Measurements from ENCODE around the gene BICDL2. TPM values are rescaled to one million over a fixed set of nuclear protein-coding genes. Genes with fewer than 3 reads are reported as not detected.
"Not testable (repeated sequence)": the region's sequence is repeated elsewhere in the genome, so short reads cannot be mapped to it uniquely, and the experiment has no call there.

Gene BICDL2
- 1.7 TPM for polyA plus RNA-seq (2013, experiment 1 of 2)
- 2.1 TPM for polyA plus RNA-seq (2013, experiment 2 of 2)

GRCh38 chr16:3036726-3037315 lies at the start of gene BICDL2:
TSS of gene BICDL2 (minus strand) at chr16:3036944. CDS start at chr16:3035496, 1,448 bp downstream.
- Histone ChIP-seq H3K4me1 (ENCODE audit: insufficient read depth, low read length) (peaks cover 5% of the 10 kb centered on the region; the same call in 1 of the 2 replicates), H3K36me3 (ENCODE audit: insufficient read depth, low read length) (no peaks in the 10 kb centered on the region), H3K4me3 (ENCODE audit: low read length) (peak within 1 kb of the TSS; percentile 63), H3K27me3 (ENCODE audit: insufficient read depth, low read length) (peaks cover 53% of the 10 kb centered on the region), H3K9ac (ENCODE audit: low read depth, low read length) (peak within 1 kb of the TSS; percentile 38; the same call in 1 of the 2 replicates), H3K9me3 (ENCODE audit: insufficient read depth, low read depth, low read length) (no peaks in the 10 kb centered on the region), H3K27ac (ENCODE audit: low read depth, low read length) (no peak within 1 kb of the TSS)
- 9% methylated on average over 44 of the region's 44 CpGs for WGBS

DNA sequence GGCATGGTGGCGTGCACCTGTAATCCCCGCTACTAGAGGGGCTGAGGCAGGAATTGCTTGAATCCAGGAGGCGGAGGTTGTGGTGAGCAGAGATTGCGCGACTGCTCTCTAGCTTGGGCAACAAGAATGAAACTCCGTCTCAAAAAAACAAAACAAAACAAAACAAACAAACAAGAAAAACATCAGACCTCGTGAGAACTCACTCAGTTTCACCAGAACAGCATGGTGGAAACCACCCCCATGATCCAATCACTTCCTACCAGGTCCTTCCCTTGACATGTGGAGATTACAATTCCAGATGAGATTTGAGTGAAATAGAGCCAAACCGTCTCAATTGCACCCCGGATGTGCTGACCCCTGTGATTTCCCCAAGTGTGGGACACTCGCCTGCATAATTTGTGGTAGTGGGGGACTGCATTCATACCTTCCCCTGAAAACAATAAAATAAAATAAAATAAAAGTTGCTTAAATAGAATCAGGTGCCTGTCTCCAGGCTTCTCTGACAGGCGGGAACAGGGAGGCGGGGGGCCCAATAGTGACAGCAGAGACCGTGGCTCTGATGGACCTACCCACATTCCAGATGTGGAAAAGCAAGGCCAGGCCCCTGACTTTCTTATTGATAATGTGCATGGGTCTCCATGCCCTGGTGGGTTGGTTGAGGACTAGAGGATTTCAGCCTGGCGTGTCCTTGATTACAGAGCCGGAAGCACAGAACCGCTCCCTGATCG lies 49.3 kb upstream of the BICDL2 start:
- WGBS = 92% methylated on average over 16 of the region's 17 CpGs

DNA sequence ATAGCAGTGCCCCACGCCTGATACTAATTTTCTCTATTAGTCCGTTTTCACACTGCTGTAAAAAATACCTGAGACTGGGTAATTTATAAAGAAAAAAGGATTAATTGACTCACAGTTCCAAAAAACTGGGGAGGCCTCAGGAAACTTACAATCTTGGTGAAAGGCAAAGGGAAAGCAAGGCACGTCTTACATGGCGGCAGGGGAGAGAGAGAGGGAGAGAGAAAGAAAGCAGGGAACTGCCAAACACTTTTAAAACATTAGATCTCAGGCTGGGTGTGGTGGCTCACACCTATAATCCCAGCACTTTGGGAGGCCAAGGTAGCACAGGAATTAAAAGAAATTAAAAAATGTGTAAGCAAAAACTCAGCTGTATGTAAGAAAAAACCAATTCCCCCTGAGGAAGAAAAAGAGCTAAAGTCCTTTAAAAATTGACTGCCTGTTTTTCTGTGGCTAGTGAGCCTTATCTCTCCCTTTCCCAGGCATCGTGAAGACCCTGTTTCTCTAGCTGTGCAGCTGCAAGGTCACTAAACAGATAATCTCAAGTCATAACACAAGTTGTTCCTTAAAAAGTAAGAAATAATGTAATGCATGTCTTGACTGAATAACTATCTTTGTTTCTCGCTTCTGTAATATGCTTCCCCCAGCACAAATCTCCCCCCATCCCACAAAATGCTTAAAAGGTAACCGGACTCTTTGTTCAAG lies 48.4 kb upstream of the BICDL2 start:
- 86% methylated on average over 7 of the region's 7 CpGs for WGBS
- Histone ChIP-seq H3K36me3 (ENCODE audit: insufficient read depth, low read length) (peaks cover 24% of the 10 kb centered on the region), H3K27ac (ENCODE audit: low read depth, low read length) (no peak overlapping the region), H3K4me3 (ENCODE audit: low read length) (no peak overlapping the region), H3K27me3 (ENCODE audit: insufficient read depth, low read length) (no peaks in the 10 kb centered on the region), H3K9me3 (ENCODE audit: insufficient read depth, low read depth, low read length) (no peaks in the 10 kb centered on the region), H3K9ac (ENCODE audit: low read depth, low read length) (no peak overlapping the region), H3K4me1 (ENCODE audit: insufficient read depth, low read length) (no peaks in the 10 kb centered on the region)

More for the DNA sequence above, 49.3 kb upstream of the BICDL2 start:
- H3K4me1 ChIP-seq (ENCODE audit: insufficient read depth, low read length) = no peaks in the 10 kb centered on the region
- H3K9ac ChIP-seq (ENCODE audit: low read depth, low read length) = no peak overlapping the region
- no peak overlapping the region for H3K27ac ChIP-seq (ENCODE audit: low read depth, low read length)
- no peaks in the 10 kb centered on the region for H3K9me3 ChIP-seq (ENCODE audit: insufficient read depth, low read depth, low read length)
- H3K27me3 ChIP-seq (ENCODE audit: insufficient read depth, low read length) = no peaks in the 10 kb centered on the region
- no peak overlapping the region for H3K4me3 ChIP-seq (ENCODE audit: low read length)
- H3K36me3 ChIP-seq (ENCODE audit: insufficient read depth, low read length) = peaks cover 33% of the 10 kb centered on the region

DNA sequence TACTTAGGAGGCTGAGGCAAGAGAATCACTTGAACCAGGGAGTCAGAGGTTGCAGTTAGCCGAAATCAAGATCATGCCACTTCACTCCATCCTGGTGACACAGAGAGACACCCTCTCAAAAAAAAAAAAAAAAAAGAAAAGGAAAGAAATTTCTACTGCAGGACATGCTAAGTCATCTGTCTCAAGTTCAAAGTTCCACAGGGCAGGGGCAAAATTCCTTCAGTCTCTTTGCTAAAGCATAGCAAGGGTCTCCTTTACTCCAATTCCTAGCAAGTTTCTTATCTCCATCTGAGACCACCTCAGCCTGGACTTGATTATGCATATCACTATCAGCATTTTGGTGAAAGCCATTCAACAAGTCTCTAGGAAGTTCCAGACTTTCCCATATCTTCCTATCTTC lies 47.7 kb upstream of the BICDL2 start:
- H3K9me3 ChIP-seq (ENCODE audit: insufficient read depth, low read depth, low read length) = no peaks in the 10 kb centered on the region
- no peak overlapping the region for H3K27ac ChIP-seq (ENCODE audit: low read depth, low read length)
- H3K4me3 ChIP-seq (ENCODE audit: low read length) = no peak overlapping the region
- no peaks in the 10 kb centered on the region for H3K27me3 ChIP-seq (ENCODE audit: insufficient read depth, low read length)
- peaks cover under 1% of the 10 kb centered on the region; the same call in 1 of the 2 replicates for H3K4me1 ChIP-seq (ENCODE audit: insufficient read depth, low read length)
- H3K9ac ChIP-seq (ENCODE audit: low read depth, low read length) = no peak overlapping the region
- peaks cover 18% of the 10 kb centered on the region for H3K36me3 ChIP-seq (ENCODE audit: insufficient read depth, low read length)
- 100% methylated on average over 1 of the region's 1 CpG for WGBS

DNA sequence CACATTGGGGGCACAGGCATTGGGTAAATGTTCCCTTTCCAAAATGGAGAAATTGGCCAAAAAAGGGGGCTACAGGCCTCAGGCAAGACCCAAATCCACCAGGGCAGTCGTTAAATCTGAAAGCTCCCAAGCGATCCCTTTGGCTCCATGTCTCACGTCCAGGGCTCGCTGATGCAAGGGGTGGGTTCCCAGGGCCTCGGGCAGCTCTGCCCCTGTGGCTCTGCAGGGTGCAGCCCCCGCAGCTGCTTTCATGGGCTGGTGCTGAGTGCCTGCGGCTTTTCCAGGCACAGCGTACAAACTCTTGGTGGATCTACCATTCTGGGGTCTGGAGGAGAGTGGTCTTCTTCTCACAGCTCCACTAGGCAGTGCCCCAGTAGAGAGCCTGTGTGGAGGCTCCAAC lies 46.7 kb upstream of the BICDL2 start:
- H3K9ac ChIP-seq (ENCODE audit: low read depth, low read length); H3K4me3 ChIP-seq (ENCODE audit: low read length); H3K36me3 ChIP-seq (ENCODE audit: insufficient read depth, low read length); H3K9me3 ChIP-seq (ENCODE audit: insufficient read depth, low read depth, low read length); H3K27ac ChIP-seq (ENCODE audit: low read depth, low read length); H3K27me3 ChIP-seq (ENCODE audit: insufficient read depth, low read length): not testable (repeated sequence)
- WGBS = 93% methylated on average over 8 of the region's 8 CpGs
- peaks cover 11% of the 10 kb centered on the region for H3K4me1 ChIP-seq (ENCODE audit: insufficient read depth, low read length)

GRCh38 chr16:3081957-3082356 lies 45.2 kb upstream of the BICDL2 start:
- not testable (repeated sequence) for H3K4me3 ChIP-seq (ENCODE audit: low read length); H3K27ac ChIP-seq (ENCODE audit: low read depth, low read length); H3K9ac ChIP-seq (ENCODE audit: low read depth, low read length); H3K9me3 ChIP-seq (ENCODE audit: insufficient read depth, low read depth, low read length); H3K36me3 ChIP-seq (ENCODE audit: insufficient read depth, low read length); H3K27me3 ChIP-seq (ENCODE audit: insufficient read depth, low read length)
- H3K4me1 ChIP-seq (ENCODE audit: insufficient read depth, low read length) = peaks cover 12% of the 10 kb centered on the region
- 95% methylated on average over 13 of the region's 13 CpGs for WGBS

GRCh38 chr16:3080024-3080423 lies 43.3 kb upstream of the BICDL2 start:
- H3K9ac ChIP-seq (ENCODE audit: low read depth, low read length) = no peak overlapping the region
- no peaks in the 10 kb centered on the region for H3K27me3 ChIP-seq (ENCODE audit: insufficient read depth, low read length)
- H3K36me3 ChIP-seq (ENCODE audit: insufficient read depth, low read length) = no peaks in the 10 kb centered on the region
- H3K27ac ChIP-seq (ENCODE audit: low read depth, low read length) = no peak overlapping the region
- peaks cover 15% of the 10 kb centered on the region for H3K4me1 ChIP-seq (ENCODE audit: insufficient read depth, low read length)
- H3K9me3 ChIP-seq (ENCODE audit: insufficient read depth, low read depth, low read length) = no peaks in the 10 kb centered on the region
- no peak overlapping the region for H3K4me3 ChIP-seq (ENCODE audit: low read length)
- whole genome bisulfite sequencing = 95% methylated on average over 17 of the region's 17 CpGs

DNA sequence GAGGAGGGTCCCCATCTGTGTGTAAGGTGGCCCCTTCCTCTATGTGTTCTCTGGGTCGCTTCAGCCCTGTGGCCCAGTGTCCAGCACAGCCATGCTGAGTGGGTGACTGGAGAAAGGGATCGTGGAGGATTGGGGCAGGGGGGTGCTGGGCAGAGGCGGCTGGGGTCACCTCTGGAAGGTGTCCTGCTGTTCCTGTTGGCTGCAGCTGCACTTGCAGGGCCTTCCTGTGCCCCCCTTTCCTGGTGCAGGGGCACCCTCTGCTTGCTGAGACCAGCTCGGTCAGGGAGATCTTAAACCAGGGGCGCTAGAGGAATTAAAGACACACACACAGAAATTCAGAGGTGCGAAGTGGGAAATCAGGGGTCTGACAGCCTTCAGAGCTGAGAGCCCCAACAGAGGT lies 39.8 kb upstream of the BICDL2 start:
- Histone ChIP-seq H3K9me3 (ENCODE audit: insufficient read depth, low read depth, low read length) (no peaks in the 10 kb centered on the region), H3K4me1 (ENCODE audit: insufficient read depth, low read length) (peaks cover 15% of the 10 kb centered on the region), H3K4me3 (ENCODE audit: low read length) (no peak overlapping the region), H3K27ac (ENCODE audit: low read depth, low read length) (no peak overlapping the region), H3K9ac (ENCODE audit: low read depth, low read length) (no peak overlapping the region), H3K36me3 (ENCODE audit: insufficient read depth, low read length) (no peaks in the 10 kb centered on the region), H3K27me3 (ENCODE audit: insufficient read depth, low read length) (no peaks in the 10 kb centered on the region)
- WGBS = 78% methylated on average over 6 of the region's 6 CpGs

- H3K4me1 ChIP-seq (ENCODE audit: insufficient read depth, low read length) = peaks cover 15% of the 10 kb centered on the region
- H3K27me3 ChIP-seq (ENCODE audit: insufficient read depth, low read length); H3K9ac ChIP-seq (ENCODE audit: low read depth, low read length); H3K9me3 ChIP-seq (ENCODE audit: insufficient read depth, low read depth, low read length); H3K36me3 ChIP-seq (ENCODE audit: insufficient read depth, low read length); H3K4me3 ChIP-seq (ENCODE audit: low read length); H3K27ac ChIP-seq (ENCODE audit: low read depth, low read length): not testable (repeated sequence)
- 93% methylated on average over 6 of the region's 6 CpGs for WGBS
Observed at GRCh38 chr16:3075946-3076345, 39.2 kb upstream of the BICDL2 start.

DNA sequence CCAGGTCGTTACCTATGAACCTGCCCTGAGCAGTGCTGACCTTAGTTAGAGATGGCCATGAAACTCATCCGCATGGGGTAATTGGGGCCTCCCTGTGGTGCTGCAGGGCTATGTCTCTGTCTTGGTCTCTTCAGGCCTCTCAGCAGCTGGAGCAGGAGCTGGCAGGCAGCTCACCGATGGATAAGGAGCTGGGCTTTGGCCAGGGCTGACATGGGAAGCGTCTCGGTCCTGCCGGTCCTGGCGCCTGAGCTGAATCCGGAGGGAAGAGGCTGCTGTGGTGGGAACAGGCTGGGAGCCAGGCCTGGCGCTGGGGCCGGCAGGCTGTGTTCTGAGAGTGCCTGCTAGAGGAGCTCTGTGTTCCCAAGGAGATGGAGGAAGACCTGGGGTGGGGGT lies 38.8 kb upstream of the BICDL2 start:
- Histone ChIP-seq H3K9me3 (ENCODE audit: insufficient read depth, low read depth, low read length) (no peaks in the 10 kb centered on the region), H3K4me1 (ENCODE audit: insufficient read depth, low read length) (peaks cover 15% of the 10 kb centered on the region), H3K27me3 (ENCODE audit: insufficient read depth, low read length) (no peaks in the 10 kb centered on the region), H3K36me3 (ENCODE audit: insufficient read depth, low read length) (no peaks in the 10 kb centered on the region), H3K4me3 (ENCODE audit: low read length) (no peak overlapping the region), H3K27ac (ENCODE audit: low read depth, low read length) (no peak overlapping the region), H3K9ac (ENCODE audit: low read depth, low read length) (no peak overlapping the region)
- WGBS = 58% methylated on average over 10 of the region's 10 CpGs

GRCh38 chr16:3074860-3075522 lies 38.2 kb upstream of the BICDL2 start:
- no peaks in the 10 kb centered on the region for H3K36me3 ChIP-seq (ENCODE audit: insufficient read depth, low read length)
- no peaks in the 10 kb centered on the region for H3K9me3 ChIP-seq (ENCODE audit: insufficient read depth, low read depth, low read length)
- peaks cover 15% of the 10 kb centered on the region for H3K4me1 ChIP-seq (ENCODE audit: insufficient read depth, low read length)
- WGBS = 79% methylated on average over 9 of the region's 9 CpGs
- no peak overlapping the region for H3K9ac ChIP-seq (ENCODE audit: low read depth, low read length)
- no peak overlapping the region for H3K27ac ChIP-seq (ENCODE audit: low read depth, low read length)
- H3K4me3 ChIP-seq (ENCODE audit: low read length) = no peak overlapping the region
- no peaks in the 10 kb centered on the region for H3K27me3 ChIP-seq (ENCODE audit: insufficient read depth, low read length)
